GM19455 (cell line): ENCODE results near the gene C1orf167.

Experiments
- ATAC-seq: cut with Tn5 transposase; IDR thresholded peaks from one replicate; pipeline ENCODE4 v1.9.1; 2021; ENCODE audit not compliant: unreplicated experiment

Gene C1orf167

DNA sequence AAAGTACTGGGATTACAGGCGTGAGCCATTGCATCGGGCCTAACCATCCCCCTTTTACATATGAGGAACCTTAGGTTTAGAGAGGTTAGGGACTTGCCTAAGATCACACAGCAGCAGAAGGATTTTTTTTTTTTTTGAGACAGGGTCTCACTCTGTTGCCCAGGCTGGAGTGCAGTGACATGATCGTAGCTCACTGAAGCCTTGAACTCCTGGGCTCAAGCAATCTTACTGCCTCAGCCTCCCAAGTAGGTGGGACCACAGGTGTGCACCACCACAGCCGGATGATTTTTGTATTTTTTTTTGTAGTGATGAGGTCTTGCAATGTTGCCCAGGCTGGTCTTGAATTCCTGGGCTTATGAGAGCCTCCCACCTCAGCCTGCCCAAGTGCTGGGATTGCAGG, 2.2 kb upstream of the C1orf167 start:
- no peak for ATAC-seq

- ATAC-seq = no peak
Measured at GRCh38 chr1:11761285-11761684, 708 bp upstream of the C1orf167 start.

- ATAC-seq = no peak
Measured at GRCh38 chr1:11764115-11764514, 2.1 kb downstream of the C1orf167 start.

GRCh38 chr1:11764519-11764918, 2.5 kb downstream of the C1orf167 start:
- ATAC-seq = no peak

- ATAC-seq = no peak
Measured at GRCh38 chr1:11765661-11766428, 3.9 kb downstream of the C1orf167 start.

GRCh38 chr1:11766429-11766776, 4.4 kb downstream of the C1orf167 start:
- ATAC-seq = no peak

DNA sequence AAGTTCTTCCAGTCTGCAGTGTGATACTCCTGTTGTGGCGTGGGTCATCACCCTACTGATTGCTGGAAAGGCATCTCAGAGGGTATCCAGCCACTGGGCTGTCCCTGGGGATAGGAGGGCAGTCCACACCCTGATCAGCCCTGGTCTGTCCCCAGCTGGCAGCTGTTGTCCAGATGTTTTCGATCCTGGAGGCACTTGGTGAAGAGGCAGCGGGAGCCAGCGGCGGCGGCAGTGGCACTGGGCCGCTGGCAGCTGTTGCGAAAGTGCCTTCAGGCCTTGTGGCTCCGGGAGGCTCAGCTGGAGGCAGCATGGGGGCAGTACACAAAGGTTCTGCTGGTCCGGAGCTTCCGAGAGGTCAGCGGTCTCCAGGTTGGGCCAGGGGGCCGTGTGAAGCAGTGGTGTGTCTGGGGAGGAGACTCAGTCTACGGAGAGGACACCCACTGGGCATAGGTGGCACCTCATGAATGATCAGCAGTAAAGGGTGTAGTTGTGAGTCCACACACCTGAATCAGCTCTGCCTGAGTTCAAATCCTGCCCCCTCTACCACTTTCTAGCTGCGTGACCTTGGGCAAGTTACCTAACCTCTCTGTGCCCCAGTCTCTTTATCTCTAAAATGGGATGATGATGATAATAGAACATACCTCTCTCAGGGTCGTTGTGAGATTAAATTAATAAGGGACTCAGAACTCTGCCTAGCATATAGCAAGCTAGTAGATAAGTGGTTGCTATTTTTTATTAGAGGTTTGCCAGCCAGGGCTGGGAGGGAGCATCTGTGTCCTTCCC, 6.1 kb downstream of the C1orf167 start:
- ATAC-seq = no peak

DNA sequence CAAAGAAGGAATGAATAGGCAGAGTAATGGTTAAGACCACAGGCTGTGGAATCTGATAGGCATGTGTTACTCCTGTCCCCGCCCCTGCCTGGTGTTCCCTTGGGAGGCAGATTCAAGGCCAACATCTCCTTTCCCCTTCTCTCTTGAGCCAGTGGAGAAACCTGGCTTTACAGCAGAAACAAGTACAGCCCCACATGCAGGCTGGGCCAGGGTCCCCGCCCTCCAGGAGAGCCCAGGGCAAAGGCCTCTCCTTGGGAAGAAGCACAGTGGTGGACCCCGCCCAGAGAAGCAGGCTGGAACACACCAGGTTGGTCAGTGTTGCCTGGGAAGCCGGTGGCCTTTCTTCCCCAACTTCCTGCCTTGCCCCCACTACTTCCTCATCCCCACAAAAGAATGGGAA, 6.8 kb downstream of the C1orf167 start:
- ATAC-seq = no peak

DNA sequence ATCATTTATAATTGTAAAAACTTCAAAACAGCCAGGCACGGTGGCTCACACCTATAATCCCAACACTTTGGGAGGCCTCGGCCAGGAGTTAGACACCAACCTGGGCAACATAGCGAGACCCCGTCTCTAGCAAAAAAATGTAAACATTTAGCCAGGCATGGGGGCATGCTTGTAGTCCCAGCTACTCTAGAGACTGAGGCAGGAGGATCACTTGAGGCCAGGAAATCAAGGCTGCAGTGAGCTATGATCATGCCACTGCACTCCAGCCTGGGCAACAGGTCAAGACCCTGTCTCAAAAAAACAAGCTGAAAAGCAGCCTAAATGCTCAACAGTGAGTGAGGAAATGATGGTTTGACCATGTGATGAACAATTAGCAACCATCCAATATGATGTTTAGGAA, 7.3 kb downstream of the C1orf167 start:
- no peak for ATAC-seq

GRCh38 chr1:11770011-11770410, 8.0 kb downstream of the C1orf167 start:
- no peak for ATAC-seq

GRCh38 chr1:11771481-11772043, 9.6 kb downstream of the C1orf167 start:
- ATAC-seq = no peak

- no peak for ATAC-seq
Measured at GRCh38 chr1:11772458-11772857, 10.5 kb downstream of the C1orf167 start.

DNA sequence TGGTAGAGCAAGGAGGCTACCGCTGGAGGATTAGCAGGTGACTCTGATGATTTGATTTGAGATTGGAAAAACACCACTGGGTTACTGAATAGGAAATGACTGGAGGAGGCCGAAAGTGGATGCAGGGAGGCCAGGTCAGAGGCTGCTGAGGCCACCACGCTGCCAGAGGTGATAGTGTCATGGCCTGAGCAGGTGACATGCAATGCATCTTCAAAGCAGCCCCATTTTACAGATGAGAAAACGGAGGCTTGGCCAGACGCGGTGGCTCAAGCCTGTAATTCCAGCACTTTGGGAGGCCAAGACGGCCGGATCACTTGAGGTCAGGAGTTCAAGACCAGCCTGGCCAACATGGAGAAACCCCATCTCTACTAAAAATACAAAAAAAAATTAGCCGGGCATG, 12.8 kb downstream of the C1orf167 start:
- ATAC-seq = no peak

- no peak for ATAC-seq
Measured at GRCh38 chr1:11777658-11778322, 15.8 kb downstream of the C1orf167 start.

- ATAC-seq = no peak
Measured at GRCh38 chr1:11778336-11778735, 16.3 kb downstream of the C1orf167 start.

GRCh38 chr1:11778844-11779623, 17.0 kb downstream of the C1orf167 start:
- no peak for ATAC-seq

GRCh38 chr1:11779715-11780379, 17.9 kb downstream of the C1orf167 start:
- no peak for ATAC-seq

- ATAC-seq = no peak
Measured at GRCh38 chr1:11780380-11781147, 18.6 kb downstream of the C1orf167 start.

DNA sequence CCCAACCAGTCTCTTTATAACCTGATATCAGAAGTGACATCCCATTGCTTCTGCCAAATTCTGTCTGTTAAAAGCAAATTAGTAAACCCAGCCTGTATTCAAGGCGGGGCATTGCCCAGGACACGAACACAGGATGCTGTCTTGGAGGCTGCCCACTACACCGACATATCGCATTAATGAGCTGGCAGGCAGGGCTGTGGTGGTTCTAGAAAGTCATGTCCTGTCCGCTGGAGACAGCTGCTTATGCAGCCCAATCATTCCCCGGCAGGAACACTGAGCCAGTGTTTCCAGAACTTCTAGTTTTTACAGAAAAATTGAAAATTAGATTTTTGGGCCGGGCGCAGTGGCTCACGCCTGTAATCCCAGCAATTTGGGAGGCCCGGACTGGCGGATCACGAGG, 19.3 kb downstream of the C1orf167 start:
- no peak for ATAC-seq
